IPS-18a (cell line): ENCODE measurements around the gene CFAP20DC.

Source experiments
- H3K27ac ChIP-seq: one replicate; pipeline ENCODE4 v1.5.1; 2013; ENCODE audit warnings: low read length
- H3K27me3 ChIP-seq: one replicate; pipeline ENCODE4 v1.6.1; 2013; ENCODE audit warnings: mild to moderate bottlenecking, low read length; ENCODE audit not compliant: control insufficient read depth, insufficient read depth
- H3K36me3 ChIP-seq: one replicate; pipeline ENCODE4 v1.6.1; 2013; ENCODE audit warnings: low read depth, low read length; ENCODE audit not compliant: control insufficient read depth
- H3K4me1 ChIP-seq: one replicate; pipeline ENCODE4 v1.6.1; 2013; ENCODE audit warnings: low read depth, low read length; ENCODE audit not compliant: control insufficient read depth
- H3K4me3 ChIP-seq: one replicate; pipeline ENCODE4 v1.5.1; 2013; ENCODE audit warnings: low read length
- H3K9ac ChIP-seq: one replicate; pipeline ENCODE4 v1.6.1; 2013; ENCODE audit warnings: mild to moderate bottlenecking, low read length, moderate library complexity
- H3K9me3 ChIP-seq: one replicate; pipeline ENCODE4 v1.6.1; 2013; ENCODE audit warnings: low read depth, low read length; ENCODE audit not compliant: control insufficient read depth

The CFAP20DC gene

DNA sequence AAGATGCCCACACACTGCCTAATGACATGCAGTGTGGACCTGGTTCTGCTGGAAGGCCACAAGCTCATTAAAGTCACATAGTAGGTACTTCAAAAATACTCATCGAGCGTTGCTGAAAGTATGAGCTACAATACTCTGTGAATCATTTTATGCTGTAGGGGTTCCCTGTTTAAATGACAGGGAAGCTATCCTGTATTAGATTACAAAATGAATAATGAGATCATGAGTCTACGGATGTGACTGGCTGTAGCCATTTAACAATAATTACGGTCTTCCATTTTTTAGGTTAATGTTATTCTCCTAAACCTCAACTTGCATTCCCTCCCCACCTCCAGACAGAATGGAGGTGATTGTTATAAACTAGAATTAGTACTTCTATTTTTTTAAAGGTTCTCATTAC, 255.1 kb downstream of the CFAP20DC start:
- peaks cover 4% of the 10 kb centered on the region for H3K4me1 ChIP-seq
- H3K27ac ChIP-seq, result no peak overlapping the region
- H3K27me3 ChIP-seq, result no peaks in the 10 kb centered on the region
- H3K9me3 ChIP-seq, result no peaks in the 10 kb centered on the region
- H3K4me3 ChIP-seq, result no peak overlapping the region
- no peaks in the 10 kb centered on the region for H3K36me3 ChIP-seq
- H3K9ac ChIP-seq, result no peak overlapping the region

DNA sequence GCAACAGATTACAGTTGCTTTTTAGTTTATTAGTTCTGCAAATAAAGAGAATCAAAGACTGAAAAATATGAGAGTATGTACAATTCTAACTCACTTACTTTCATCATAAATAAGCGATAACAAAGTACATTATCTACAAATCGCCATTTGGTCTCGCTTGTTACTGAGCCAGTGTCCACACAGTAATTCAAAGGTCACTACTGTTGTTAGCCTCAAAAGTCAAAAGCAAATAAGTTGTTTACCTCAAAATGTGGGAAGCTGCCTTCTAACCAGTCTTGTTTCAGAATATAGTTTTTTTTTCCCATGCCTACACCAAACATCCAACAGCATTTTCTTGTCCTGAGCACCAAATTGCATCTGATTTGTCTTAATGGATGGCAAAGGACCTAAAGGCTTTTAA, 255.9 kb downstream of the CFAP20DC start:
- no peak overlapping the region for H3K27ac ChIP-seq
- H3K9me3 ChIP-seq, result no peaks in the 10 kb centered on the region
- no peak overlapping the region for H3K4me3 ChIP-seq
- H3K9ac ChIP-seq, result no peak overlapping the region
- no peaks in the 10 kb centered on the region for H3K36me3 ChIP-seq
- H3K27me3 ChIP-seq, result no peaks in the 10 kb centered on the region
- peaks cover 10% of the 10 kb centered on the region for H3K4me1 ChIP-seq

DNA sequence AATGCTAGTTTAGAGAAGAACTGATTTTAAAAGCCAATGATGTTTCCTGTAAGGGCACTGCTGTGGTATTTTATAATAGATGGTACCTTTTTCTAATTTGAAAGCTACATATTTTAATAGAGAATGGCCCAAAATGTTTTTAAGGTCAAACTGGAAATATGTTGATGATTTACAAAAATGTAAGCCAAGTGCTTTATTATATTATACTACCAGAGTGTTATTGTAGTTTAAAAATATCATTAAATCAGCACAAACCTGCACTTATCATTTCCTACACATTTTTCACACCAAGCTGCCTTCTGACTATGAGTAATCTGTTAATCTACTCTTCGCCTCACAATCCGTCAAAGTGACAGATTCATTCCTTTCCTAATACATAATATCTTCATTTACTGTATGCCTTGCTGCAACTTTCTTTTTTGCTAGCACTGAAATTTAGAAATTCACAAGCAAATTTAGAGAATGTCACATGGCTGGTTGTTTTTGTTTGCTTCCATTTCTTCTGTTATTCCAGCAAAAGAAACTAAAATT, 256.8 kb downstream of the CFAP20DC start:
- peaks cover 12% of the 10 kb centered on the region for H3K4me1 ChIP-seq
- H3K36me3 ChIP-seq, result no peaks in the 10 kb centered on the region
- no peak overlapping the region for H3K4me3 ChIP-seq
- H3K9ac ChIP-seq, result no peak overlapping the region
- H3K27me3 ChIP-seq, result no peaks in the 10 kb centered on the region
- H3K9me3 ChIP-seq, result no peaks in the 10 kb centered on the region
- H3K27ac ChIP-seq, result no peak overlapping the region

DNA sequence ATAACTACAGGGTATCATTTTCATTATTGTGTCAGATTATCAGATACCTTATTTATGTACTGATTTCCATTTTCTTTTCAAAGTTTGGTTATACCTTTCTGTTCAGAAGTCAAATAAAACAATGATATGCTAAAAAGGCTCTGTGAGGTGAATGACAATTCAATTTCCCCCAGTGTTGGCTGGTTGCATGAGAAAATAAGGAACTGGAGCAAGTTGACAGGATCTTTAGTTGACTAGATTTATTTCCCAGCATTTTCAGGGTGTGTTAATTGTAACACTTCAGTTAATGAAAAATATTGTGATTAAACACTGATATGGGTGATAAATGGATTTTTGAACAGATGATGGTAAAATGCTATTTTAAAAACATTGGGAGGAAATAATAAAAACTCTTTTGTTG, 260.4 kb downstream of the CFAP20DC start:
- H3K4me3 ChIP-seq, result no peak overlapping the region
- H3K9ac ChIP-seq, result no peak overlapping the region
- H3K36me3 ChIP-seq, result no peaks in the 10 kb centered on the region
- no peaks in the 10 kb centered on the region for H3K9me3 ChIP-seq
- H3K27me3 ChIP-seq, result no peaks in the 10 kb centered on the region
- H3K4me1 ChIP-seq, result peaks cover 12% of the 10 kb centered on the region
- H3K27ac ChIP-seq, result no peak overlapping the region

DNA sequence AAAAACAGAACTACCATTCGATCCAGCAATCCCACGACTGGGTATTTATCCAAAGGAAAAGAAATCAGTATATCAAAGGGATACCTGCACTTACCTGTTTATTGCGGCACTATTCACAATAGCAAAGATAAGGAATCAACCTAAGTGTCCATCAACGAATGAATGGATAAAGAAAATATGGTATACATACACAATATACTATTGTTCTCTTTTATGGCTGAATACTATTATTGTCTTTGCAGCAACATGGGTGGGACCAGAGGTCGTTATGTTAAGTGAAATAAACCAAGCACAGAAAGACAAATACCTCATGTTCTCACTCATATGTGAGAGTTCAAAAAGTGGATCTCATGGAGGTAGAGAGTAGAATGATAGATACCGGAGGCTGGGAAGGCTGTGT, 264.9 kb downstream of the CFAP20DC start:
- peaks cover 8% of the 10 kb centered on the region for H3K4me1 ChIP-seq

DNA sequence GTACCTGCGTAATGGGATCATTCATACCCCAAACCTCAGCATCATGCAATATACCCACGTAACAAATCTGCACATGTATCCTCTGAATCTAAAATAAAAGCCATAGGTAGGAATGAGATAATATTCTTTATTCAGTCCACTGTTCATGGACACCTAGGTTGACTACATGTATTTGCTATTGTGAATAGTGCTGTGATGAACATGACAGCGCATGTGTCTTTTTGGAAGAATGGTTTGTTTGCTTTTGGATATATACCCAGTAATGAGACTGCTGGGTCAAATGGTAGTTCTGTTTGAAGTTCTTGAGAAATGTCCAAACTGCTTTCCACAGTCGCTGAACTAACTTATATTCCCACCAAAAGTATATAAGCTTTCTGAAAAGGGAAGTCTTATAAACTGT, 265.4 kb downstream of the CFAP20DC start:
- Histone ChIP-seq H3K9ac (no peak overlapping the region), H3K27ac (no peak overlapping the region), H3K4me3 (no peak overlapping the region), H3K9me3 (peaks cover under 1% of the 10 kb centered on the region), H3K36me3 (no peaks in the 10 kb centered on the region), H3K27me3 (no peaks in the 10 kb centered on the region), H3K4me1 (peaks cover 5% of the 10 kb centered on the region)

More for the DNA sequence above, 264.9 kb downstream of the CFAP20DC start:
- Histone ChIP-seq H3K36me3 (no peaks in the 10 kb centered on the region), H3K9me3 (no peaks in the 10 kb centered on the region), H3K27me3 (no peaks in the 10 kb centered on the region), H3K27ac (no peak overlapping the region), H3K4me3 (no peak overlapping the region), H3K9ac (no peak overlapping the region)

DNA sequence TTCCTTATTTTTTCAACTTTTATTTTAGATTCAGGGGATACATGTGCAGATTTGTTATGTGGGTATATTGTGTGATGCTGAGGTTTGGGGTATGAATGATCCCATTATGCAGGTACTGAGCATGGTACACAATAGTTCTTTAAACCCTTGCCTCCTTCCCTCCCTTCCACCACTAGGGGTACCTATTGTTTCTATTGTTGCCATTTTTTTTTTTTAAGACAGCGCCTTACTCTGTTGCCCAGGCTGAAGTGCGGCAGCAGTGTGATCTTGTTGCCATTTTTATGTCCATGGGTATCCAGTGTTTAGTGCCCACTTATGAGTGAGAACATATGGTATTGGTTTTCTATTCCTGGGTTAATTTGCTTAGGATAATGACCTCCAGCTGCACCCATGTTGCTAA, 266.0 kb downstream of the CFAP20DC start:
- H3K9me3 ChIP-seq, result peaks cover 5% of the 10 kb centered on the region
- H3K27ac ChIP-seq, result no peak overlapping the region
- H3K9ac ChIP-seq, result no peak overlapping the region
- peaks cover under 1% of the 10 kb centered on the region for H3K4me1 ChIP-seq
- H3K27me3 ChIP-seq, result no peaks in the 10 kb centered on the region
- H3K36me3 ChIP-seq, result no peaks in the 10 kb centered on the region
- no peak overlapping the region for H3K4me3 ChIP-seq

DNA sequence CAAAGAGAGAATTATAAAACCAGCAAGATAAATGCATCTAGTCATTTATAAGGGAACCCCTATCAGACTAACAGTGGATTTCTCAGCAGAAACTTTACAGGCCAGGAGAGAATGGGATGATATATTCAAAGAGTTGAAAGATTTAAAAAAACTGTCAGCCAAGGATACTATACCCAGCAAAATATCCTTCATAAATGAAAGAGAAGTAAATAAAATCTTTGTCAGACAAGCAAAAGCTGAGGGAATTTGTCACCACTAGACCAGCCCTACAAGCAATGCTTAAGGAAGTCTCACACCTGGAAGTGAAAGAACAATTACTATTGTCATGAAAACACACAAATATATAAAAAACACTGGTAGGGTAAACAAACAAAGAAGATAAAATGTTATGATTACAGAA, 269.9 kb downstream of the CFAP20DC start:
- Histone ChIP-seq H3K4me3 (no peak overlapping the region), H3K36me3 (no peaks in the 10 kb centered on the region), H3K4me1 (no peaks in the 10 kb centered on the region), H3K9me3 (peaks cover 5% of the 10 kb centered on the region), H3K9ac (no peak overlapping the region), H3K27ac (no peak overlapping the region), H3K27me3 (no peaks in the 10 kb centered on the region)

DNA sequence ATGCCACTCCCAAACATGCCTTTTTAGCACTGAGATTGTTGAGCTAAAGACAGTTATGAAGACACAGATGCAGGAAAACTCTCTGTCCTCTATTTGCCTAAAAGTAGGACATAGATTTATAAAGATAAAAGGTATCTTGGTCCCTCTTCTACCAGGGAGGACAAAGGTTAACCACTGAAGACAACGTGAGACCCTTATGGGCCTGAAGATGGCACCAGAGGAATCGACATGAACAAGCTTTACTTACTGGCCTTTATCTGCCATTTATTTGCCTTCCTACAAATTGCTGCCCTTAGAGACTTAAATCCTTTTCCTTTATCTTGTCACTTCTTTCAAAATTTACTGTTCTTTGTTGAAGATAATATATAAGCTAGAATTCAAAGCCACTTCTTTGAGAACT, 273.6 kb downstream of the CFAP20DC start:
- no peak overlapping the region for H3K27ac ChIP-seq
- H3K9me3 ChIP-seq, result peaks cover 5% of the 10 kb centered on the region
- no peak overlapping the region for H3K9ac ChIP-seq
- H3K27me3 ChIP-seq, result no peaks in the 10 kb centered on the region
- H3K36me3 ChIP-seq, result no peaks in the 10 kb centered on the region
- H3K4me3 ChIP-seq, result no peak overlapping the region
- H3K4me1 ChIP-seq, result no peaks in the 10 kb centered on the region

DNA sequence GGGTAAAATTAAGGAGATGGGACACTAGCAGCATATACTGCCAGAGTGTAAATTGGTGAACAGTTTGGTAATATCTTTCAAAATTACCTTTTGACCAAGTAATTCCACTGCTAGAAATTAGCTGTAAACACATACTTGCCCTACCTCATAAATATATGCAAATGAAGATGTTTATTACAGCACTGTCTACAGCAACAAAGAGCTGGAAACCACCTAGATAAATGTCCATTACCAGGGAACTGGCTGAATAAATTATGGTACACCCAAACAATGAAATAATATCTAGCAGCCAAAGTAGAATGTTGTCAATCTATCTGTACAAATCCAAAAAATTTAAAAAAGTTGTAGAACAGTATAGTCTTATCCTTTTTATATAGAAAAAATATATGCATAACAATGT, 277.4 kb downstream of the CFAP20DC start:
- Histone ChIP-seq H3K27ac (no peak overlapping the region), H3K27me3 (no peaks in the 10 kb centered on the region), H3K9ac (no peak overlapping the region), H3K36me3 (no peaks in the 10 kb centered on the region), H3K4me3 (no peak overlapping the region), H3K9me3 (no peaks in the 10 kb centered on the region), H3K4me1 (no peaks in the 10 kb centered on the region)

DNA sequence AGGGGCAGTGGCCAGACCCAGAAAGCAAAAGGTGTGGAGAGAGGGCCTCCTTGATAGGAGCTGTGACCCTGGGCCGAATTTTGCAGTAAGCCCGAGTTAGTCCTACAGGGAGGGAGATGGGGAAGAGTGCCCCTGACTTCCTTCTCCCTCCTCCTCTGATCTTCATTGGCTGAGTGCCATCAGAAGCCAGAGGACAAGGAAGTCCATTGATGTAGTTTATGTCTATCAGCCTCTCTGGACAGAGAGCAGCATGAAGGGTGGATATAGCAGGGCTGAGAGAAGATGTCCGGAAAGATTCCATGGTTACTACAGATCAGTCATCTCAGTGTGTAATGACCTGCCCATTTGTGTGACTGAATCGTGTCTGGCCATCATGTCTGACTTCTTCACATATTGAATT, 280.8 kb downstream of the CFAP20DC start:
- Histone ChIP-seq H3K27ac (no peak overlapping the region), H3K9me3 (peaks cover 4% of the 10 kb centered on the region), H3K4me3 (no peak overlapping the region), H3K36me3 (no peaks in the 10 kb centered on the region), H3K27me3 (no peaks in the 10 kb centered on the region), H3K4me1 (no peaks in the 10 kb centered on the region), H3K9ac (no peak overlapping the region)

DNA sequence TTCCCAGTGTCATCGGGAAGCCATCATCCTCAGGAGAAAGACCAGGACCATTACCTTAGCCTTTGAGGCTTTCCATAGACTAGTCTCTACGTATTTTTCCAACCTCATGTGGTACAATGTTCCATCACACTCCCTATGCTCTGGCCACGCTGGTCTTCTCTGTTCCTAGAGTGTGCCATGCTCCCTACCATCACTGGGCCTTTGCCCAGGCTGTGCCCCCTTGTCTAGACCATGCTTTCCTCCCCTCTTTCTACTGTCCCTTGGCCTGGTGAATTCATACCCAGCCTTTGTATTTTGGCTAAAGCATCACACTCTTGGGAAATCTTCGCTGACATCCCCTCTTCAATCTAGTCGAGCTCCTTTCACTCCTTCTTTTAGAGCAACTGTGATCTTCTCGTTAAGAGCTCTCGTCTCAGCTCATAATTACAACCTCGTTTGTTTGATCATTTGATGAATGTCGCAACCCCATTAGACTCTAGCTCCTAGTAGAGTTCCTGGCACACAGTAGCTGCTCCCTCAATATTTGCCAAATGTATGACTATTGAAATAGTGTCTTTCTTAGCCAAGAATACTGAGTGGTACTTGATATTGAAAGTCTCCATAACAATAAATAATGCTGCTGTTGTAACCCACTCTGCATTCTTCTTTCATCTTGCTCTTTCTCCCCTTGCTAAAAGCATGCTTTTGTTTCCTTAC, 283.1 kb downstream of the CFAP20DC start:
- Histone ChIP-seq H3K27me3 (no peaks in the 10 kb centered on the region), H3K9me3 (peaks cover 4% of the 10 kb centered on the region), H3K4me1 (no peaks in the 10 kb centered on the region), H3K4me3 (no peak overlapping the region), H3K9ac (no peak overlapping the region), H3K36me3 (no peaks in the 10 kb centered on the region), H3K27ac (no peak overlapping the region)
